ENCODE measurements around the gene MIOX. TPM values are rescaled to one million over a fixed set of nuclear protein-coding genes. Genes with fewer than 3 reads are reported as not detected.

MIOX gene
- total RNA-seq, 4 donors from 2014 or later: not detected

GRCh38 chr22:50460938-50461337, 25.7 kb upstream of the MIOX start:
- Histone ChIP-seq H3K27ac (no peak overlapping the region), H3K9me3 (no peaks in the 10 kb centered on the region), H3K36me3 (peaks cover 0 to 96% of the 10 kb centered on the region in 2 donors), H3K27me3 (no peaks in the 10 kb centered on the region), H3K4me1 (no peaks in the 10 kb centered on the region), H3K4me3 (no peak overlapping the region)
- in situ Hi-C loops (cut with MboI; ENCODE audit: low sequenced_read_pairs in 4 of 4) (no loop called here), intact Hi-C loops (cut with DNase I; ENCODE audit: low total_unique reads) (no loop called here)
- TF ChIP-seq POLR2A (IDR thresholded peaks at IDR 0.05): no peak
- TF ChIP-seq, protein P1, sequence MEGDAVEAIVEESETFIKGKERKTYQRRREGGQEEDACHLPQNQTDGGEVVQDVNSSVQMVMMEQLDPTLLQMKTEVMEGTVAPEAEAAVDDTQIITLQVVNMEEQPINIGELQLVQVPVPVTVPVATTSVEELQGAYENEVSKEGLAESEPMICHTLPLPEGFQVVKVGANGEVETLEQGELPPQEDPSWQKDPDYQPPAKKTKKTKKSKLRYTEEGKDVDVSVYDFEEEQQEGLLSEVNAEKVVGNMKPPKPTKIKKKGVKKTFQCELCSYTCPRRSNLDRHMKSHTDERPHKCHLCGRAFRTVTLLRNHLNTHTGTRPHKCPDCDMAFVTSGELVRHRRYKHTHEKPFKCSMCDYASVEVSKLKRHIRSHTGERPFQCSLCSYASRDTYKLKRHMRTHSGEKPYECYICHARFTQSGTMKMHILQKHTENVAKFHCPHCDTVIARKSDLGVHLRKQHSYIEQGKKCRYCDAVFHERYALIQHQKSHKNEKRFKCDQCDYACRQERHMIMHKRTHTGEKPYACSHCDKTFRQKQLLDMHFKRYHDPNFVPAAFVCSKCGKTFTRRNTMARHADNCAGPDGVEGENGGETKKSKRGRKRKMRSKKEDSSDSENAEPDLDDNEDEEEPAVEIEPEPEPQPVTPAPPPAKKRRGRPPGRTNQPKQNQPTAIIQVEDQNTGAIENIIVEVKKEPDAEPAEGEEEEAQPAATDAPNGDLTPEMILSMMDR (IDR thresholded peaks at IDR 0.05 in 4 of 5, conservative IDR thresholded peaks at IDR 0.05 in 1 of 5): no peak
- no peak for DNase-seq
- no peak for ATAC-seq

GRCh38 chr22:50461536-50461935, 25.1 kb upstream of the MIOX start:
- Histone ChIP-seq H3K36me3 (peaks cover 0 to 97% of the 10 kb centered on the region in 2 donors), H3K4me1 (no peaks in the 10 kb centered on the region), H3K27ac (no peak overlapping the region), H3K4me3 (no peak overlapping the region), H3K9me3 (no peaks in the 10 kb centered on the region), H3K27me3 (no peaks in the 10 kb centered on the region)
- DNase-seq (no peak), ATAC-seq (no peak)
- intact Hi-C loops (cut with DNase I; ENCODE audit: low total_unique reads): no loop called here
- TF ChIP-seq POLR2A (IDR thresholded peaks at IDR 0.05): no peak
- TF ChIP-seq, protein P1 (IDR thresholded peaks at IDR 0.05 in 4 of 5, conservative IDR thresholded peaks at IDR 0.05 in 1 of 5): no peak
- in situ Hi-C loops (cut with MboI; ENCODE audit: low sequenced_read_pairs in 4 of 4): no loop called here

GRCh38 chr22:50461979-50462540, 24.6 kb upstream of the MIOX start:
- Histone ChIP-seq H3K9me3 (no peaks in the 10 kb centered on the region), H3K4me1 (no peaks in the 10 kb centered on the region), H3K4me3 (no peak overlapping the region), H3K27me3 (no peaks in the 10 kb centered on the region), H3K36me3 (peaks cover 0 to 98% of the 10 kb centered on the region in 2 donors), H3K27ac (no peak overlapping the region)
- intact Hi-C loops (cut with DNase I; ENCODE audit: low total_unique reads) (no loop called here), in situ Hi-C loops (cut with MboI; ENCODE audit: low sequenced_read_pairs in 4 of 4) (no loop called here)
- ATAC-seq (no peak), DNase-seq (no peak)
- TF ChIP-seq, protein P1 (IDR thresholded peaks at IDR 0.05 in 4 of 5, conservative IDR thresholded peaks at IDR 0.05 in 1 of 5): no peak
- TF ChIP-seq POLR2A (IDR thresholded peaks at IDR 0.05): no peak

DNA sequence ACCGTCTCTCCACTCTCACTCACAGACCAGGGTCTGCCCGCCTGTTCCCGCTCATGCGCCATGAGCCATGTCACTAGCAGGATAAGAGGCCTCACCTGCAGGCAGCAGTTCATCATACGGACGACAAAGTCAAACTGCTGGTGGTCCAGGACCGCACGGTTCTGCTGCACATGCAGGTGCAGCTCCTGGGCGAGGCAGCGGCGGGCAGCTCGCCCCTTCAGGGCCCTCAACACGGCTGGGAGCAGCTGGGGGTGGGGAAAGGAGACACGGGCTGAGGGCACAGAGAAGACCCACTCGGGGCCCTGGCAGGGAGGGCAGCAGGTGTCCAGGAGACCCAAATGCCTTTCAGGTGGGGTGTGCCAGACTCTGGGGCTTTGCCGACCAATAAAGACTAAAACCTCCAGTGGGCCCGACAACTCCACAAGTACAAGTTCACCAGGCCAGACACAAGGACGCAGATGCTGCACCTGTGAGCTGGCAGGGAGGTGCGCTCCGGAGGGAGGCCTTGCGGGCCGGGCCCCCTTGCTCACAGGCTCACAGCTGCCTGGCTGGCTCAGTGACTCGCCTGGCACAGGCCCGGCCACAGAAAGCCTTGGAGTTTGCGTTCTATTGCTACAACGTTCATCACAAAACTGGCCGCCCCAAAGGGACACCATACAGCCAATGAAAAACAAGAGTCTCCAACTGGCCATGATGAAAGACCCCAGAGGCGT, 23.3 kb upstream of the MIOX start:
- no peaks in the 10 kb centered on the region for H3K4me1 ChIP-seq
- intact Hi-C loops (cut with DNase I; ENCODE audit: low total_unique reads) (no loop called here), in situ Hi-C loops (cut with MboI; ENCODE audit: low sequenced_read_pairs in 4 of 4) (no loop called here)
- no peak overlapping the region for H3K4me3 ChIP-seq
- ATAC-seq (no peak), DNase-seq (no peak)
- H3K27me3 ChIP-seq: no peaks in the 10 kb centered on the region
- TF ChIP-seq, protein P1 (IDR thresholded peaks at IDR 0.05 in 4 of 5, conservative IDR thresholded peaks at IDR 0.05 in 1 of 5): no peak
- no peak for TF ChIP-seq POLR2A (IDR thresholded peaks at IDR 0.05)
- H3K27ac ChIP-seq: no peak overlapping the region
- H3K36me3 ChIP-seq: peaks cover 0 to 93% of the 10 kb centered on the region in 2 donors
- H3K9me3 ChIP-seq: no peaks in the 10 kb centered on the region
